Loucy (cell line): ENCODE results near the gene ATP1A2.

ENCODE experiments used
- CTCF ChIP-seq: fragments of 200-600 bp; sonication (generic); conservative IDR thresholded peaks from 2 replicates; pipeline ENCODE4 v1.5.1; 2014; ENCODE audit warnings: mild to moderate bottlenecking, antibody characterized with exemption, low read length
- EZH2phosphoT487 ChIP-seq: fragments of 200-600 bp; IDR thresholded peaks from 2 replicates; pipeline ENCODE4 v1.6.1; 2018; ENCODE audit warnings: antibody characterized with exemption, mild to moderate bottlenecking, moderate library complexity, borderline replicate concordance

DNA sequence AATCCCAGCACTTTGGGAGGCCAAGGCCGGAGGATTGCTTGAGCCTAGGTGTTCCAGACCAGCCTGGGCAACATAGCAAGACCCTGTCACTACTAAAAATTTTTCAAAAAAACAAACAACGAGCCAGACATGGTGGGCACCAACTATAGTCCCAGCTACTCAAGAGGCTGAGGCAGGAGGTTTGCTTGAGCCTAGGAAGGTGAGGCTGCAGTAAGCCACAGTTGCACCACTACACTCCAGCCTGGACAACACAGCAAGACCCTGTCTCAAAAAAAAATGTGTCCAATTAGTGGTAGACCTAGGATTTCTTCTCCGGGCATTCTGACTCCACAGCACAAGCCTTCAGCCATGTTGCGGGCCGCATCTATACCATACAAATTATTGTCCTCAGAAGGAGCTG, 10.4 kb upstream of the ATP1A2 start:
- no peak for TF ChIP-seq CTCF
- TF ChIP-seq EZH2phosphoT487: no peak
